Natural killer cell (primary cell): ENCODE results near the gene YIF1A. TPM values are rescaled to one million over a fixed set of nuclear protein-coding genes. Genes with fewer than 3 reads are reported as not detected.

Experiments used
- ATAC-seq, 3 donors: fragments of 150-1000 bp in 2 of 3; fragments of 200-7000 bp in 1 of 3; cut with Tn5 transposase; 1 replicate in 1 of 3; 2 replicates in 2 of 3; pipeline ENCODE4 v1.10.0; 2021; ENCODE audit warnings: mild to moderate bottlenecking in 2 of 3, moderate library complexity in 2 of 3
- DNase-seq, 2 donors: peaks; one replicate each; pipeline versions ENCODE4 v3.0.0 to v3.0.0-alpha.2; 2013 to 2021; ENCODE audit warnings: mixed read lengths in 1 of 2
- H3K27ac ChIP-seq: one replicate; pipeline ENCODE4 v1.5.1; 2013; ENCODE audit warnings: mild to moderate bottlenecking, low read length
- H3K27me3 ChIP-seq: one replicate; pipeline ENCODE4 v1.6.1; 2013; ENCODE audit warnings: low read length; ENCODE audit not compliant: control insufficient read depth, insufficient read depth
- H3K36me3 ChIP-seq: one replicate; pipeline ENCODE4 v1.6.1; 2013; ENCODE audit warnings: low read length; ENCODE audit not compliant: control insufficient read depth, insufficient read depth
- H3K4me1 ChIP-seq: one replicate; pipeline ENCODE4 v1.6.1; 2013; ENCODE audit warnings: low read length; ENCODE audit not compliant: control insufficient read depth, insufficient read depth
- H3K4me3 ChIP-seq: one replicate; pipeline ENCODE4 v1.5.1; 2013; ENCODE audit warnings: low read length
- H3K9me3 ChIP-seq: one replicate; pipeline ENCODE4 v1.6.1; 2013; ENCODE audit warnings: low read length; ENCODE audit not compliant: control insufficient read depth, insufficient read depth
- H3K27ac Mint-ChIP-seq, 2 donors: one replicate each; pipeline ENCODE4 v1.8.0; 2022; ENCODE audit warnings: mild to moderate bottlenecking in 2 of 2, mixed read lengths in 2 of 2, moderate library complexity in 1 of 2
- H3K27me3 Mint-ChIP-seq, 2 donors: one replicate each; pipeline ENCODE4 v1.8.0; 2022; ENCODE audit warnings: low read depth in 2 of 2, mixed read lengths in 2 of 2
- H3K36me3 Mint-ChIP-seq: one replicate; pipeline ENCODE4 v1.8.0; 2022; ENCODE audit warnings: mixed read lengths
- H3K4me1 Mint-ChIP-seq, 2 donors: one replicate each; pipeline ENCODE4 v1.8.0; 2022; ENCODE audit warnings: mixed read lengths in 2 of 2
- H3K4me3 Mint-ChIP-seq: one replicate; pipeline ENCODE4 v1.8.0; 2022; ENCODE audit warnings: mild to moderate bottlenecking, moderate library complexity, mixed read lengths
- H3K9me3 Mint-ChIP-seq, 2 donors: one replicate each; pipeline ENCODE4 v1.8.0; 2022; ENCODE audit warnings: mixed read lengths in 2 of 2
- WGBS: methylation state at CpG from one replicate; pipeline ENCODE4 v1.1.7; 2013; ENCODE audit warnings: missing lambda C conversion rate; ENCODE audit not compliant: insufficient coverage; 5-methylcytosine and 5-hydroxymethylcytosine counted together
- intact Hi-C: fragments of 100-400 bp; cut with micrococcal nuclease; formaldehyde crosslinking; loops from one replicate; pipeline ENCODE4 v1.14.2; 2022
- total RNA-seq, 4 donors: library from RNA; stranded (reverse); fragments of 120-200 nt in 1 of 4; gene quantifications; one replicate each; pipeline versions ENCODE4 v1.2.3 to v1.2.4, GENCODE V29; 2013 to 2022
- TF ChIP-seq, protein P1 (sequence below): fragments of 200-600 bp; IDR thresholded peaks from one replicate; pipeline ENCODE4 v1.8.0; 2022; ENCODE audit warnings: antibody characterized with exemption

YIF1A gene
- total RNA-seq, 3 donors from 2014 or later (not counting 1 experiment from before 2014, with no cell fraction given): 21.9 to 28.5 (median 23.6) TPM

DNA sequence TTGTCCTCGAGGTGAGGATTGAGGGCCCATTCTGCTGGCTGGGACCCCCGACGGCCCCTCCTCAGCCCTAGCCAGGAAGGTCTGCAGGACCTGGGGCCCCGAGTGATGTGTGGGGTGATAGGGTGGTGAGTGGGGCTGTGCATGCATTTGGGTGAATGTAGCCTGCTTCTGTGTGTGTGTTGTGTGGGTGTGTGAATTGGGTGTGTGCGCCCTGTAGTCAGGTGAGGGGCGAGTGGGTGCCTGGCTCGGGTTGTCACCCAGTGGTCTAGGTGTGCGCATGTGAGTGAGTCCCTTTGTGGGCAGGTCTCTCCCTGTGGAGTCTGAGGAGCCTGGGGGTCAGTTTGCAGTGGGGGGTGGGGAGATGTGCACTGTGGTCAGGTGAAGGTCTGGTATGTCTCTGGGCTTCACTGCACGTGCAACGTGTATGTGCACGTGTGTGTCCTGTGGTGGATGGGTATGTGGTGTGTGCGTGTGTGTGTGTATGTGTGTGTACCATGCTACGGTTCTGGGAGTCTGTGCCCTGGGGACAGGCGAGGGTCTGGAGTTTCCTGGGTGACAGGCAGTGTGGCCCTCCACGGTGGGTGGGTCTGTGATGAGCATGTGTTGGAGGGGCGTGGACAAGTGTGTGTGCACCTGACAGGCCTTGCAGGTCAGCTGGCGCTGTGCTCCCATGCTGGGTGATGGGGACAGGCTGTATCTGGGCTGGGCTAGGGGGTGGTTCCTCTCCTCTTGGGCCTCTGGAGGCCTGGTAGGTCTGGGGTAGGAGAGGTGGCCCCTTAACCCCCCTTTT, 3.8 kb upstream of the YIF1A start:
- H3K27ac Mint-ChIP-seq: peak overlapping the region in 1 of 2 donors; percentile 44

DNA sequence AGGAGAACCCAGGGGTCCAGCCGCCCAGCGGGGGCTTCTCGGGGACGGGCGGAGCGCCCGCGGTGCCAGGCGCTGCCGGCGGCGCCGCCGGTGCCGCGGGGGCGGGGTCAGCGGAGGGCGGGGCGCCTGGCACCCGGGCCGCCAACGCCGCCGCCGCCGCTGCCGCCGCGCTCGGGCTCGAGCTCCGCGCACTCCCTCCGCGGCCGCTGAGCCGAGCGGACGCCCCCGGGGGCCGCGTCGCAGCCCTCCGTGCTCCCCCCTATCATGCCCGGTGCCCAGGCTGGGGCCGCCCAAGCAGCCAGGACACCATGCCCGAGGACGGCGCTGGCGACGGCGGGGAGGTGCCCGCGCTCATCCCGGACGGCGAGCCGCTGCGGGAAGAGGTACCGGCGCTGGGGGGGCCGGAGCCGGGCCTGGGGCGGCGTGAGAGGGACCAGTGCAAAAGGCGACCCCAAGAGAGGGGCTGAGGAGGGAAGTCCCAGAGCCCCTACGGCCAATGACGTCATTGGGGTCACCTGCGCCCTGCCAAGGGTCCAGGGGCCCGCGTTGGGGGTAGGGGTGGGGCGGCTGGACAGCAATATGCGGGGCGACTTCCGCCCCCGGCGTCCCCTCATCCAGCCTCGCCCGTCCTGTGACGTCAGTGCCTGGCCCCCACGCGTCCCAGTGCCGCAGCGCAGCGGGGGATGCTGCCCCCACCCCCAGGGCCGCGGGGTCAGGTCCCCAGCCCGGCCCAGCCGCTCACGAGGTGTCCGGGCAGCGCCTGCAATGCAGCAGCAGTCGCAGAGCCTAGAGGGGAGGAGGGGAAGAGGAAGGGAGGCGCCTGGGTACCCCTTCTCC, 3.0 kb upstream of the YIF1A start, which contains the start of gene TMEM151A:
Gene TMEM151A, plus strand, starts transcription at position 189 of the 837 bp plus-strand sequence. Its CDS starts 120 bp downstream, at position 309.
- Mint-ChIP-seq H3K4me3 (peak within 1 kb of the TSS; percentile 96), H3K36me3 (no peaks in the 10 kb centered on the region)
- ATAC-seq: no peak

More for the DNA sequence above, 3.8 kb upstream of the YIF1A start:
- H3K4me3 Mint-ChIP-seq: peak overlapping the region; percentile 6
- Histone ChIP-seq H3K4me1 (peaks cover 31% of the 10 kb centered on the region), H3K27me3 (peaks cover 11% of the 10 kb centered on the region), H3K27ac (no peak overlapping the region), H3K4me3 (no peak overlapping the region), H3K9me3 (no peaks in the 10 kb centered on the region), H3K36me3 (no peaks in the 10 kb centered on the region)
- 62% methylated on average over 17 of the region's 17 CpGs for WGBS
- intact Hi-C loops: no loop called here
- no peak for ATAC-seq
- no peak for DNase-seq
- no peaks in the 10 kb centered on the region for H3K36me3 Mint-ChIP-seq
- H3K4me1 Mint-ChIP-seq: peaks cover 24 to 34% of the 10 kb centered on the region in 2 donors
- peaks cover 28 to 32% of the 10 kb centered on the region in 2 donors for H3K27me3 Mint-ChIP-seq
- TF ChIP-seq, protein P1, sequence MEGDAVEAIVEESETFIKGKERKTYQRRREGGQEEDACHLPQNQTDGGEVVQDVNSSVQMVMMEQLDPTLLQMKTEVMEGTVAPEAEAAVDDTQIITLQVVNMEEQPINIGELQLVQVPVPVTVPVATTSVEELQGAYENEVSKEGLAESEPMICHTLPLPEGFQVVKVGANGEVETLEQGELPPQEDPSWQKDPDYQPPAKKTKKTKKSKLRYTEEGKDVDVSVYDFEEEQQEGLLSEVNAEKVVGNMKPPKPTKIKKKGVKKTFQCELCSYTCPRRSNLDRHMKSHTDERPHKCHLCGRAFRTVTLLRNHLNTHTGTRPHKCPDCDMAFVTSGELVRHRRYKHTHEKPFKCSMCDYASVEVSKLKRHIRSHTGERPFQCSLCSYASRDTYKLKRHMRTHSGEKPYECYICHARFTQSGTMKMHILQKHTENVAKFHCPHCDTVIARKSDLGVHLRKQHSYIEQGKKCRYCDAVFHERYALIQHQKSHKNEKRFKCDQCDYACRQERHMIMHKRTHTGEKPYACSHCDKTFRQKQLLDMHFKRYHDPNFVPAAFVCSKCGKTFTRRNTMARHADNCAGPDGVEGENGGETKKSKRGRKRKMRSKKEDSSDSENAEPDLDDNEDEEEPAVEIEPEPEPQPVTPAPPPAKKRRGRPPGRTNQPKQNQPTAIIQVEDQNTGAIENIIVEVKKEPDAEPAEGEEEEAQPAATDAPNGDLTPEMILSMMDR: no peak
- H3K9me3 Mint-ChIP-seq: no peaks in the 10 kb centered on the region

DNA sequence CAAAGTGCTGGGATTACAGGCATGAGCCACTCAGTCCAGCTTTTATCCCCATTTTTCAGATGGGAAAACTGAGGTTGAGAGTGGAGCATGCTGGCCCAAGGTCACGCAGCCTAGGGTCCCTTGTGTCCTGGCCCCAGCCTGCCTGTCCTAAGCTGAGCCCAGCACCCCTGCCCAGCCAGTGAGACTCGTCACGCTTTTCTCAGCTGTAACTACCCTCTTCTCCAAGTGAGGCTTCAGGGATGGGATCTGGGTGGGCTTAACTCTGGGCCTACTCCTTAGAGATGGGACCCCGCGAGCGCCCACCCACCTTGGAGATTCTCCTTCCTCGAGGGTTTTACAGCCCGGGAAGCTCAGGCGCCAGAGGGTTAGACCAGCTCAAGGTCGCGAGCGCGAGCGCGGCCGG, 2.4 kb upstream of the YIF1A start:
- H3K27me3 ChIP-seq: peaks cover 11% of the 10 kb centered on the region
- H3K9me3 ChIP-seq: no peaks in the 10 kb centered on the region
- no peak overlapping the region for H3K4me3 ChIP-seq
- ATAC-seq (no peak), DNase-seq (no peak)
- TF ChIP-seq, protein P1: no peak
- H3K4me1 ChIP-seq: peaks cover 37% of the 10 kb centered on the region
- intact Hi-C loops: no loop called here
- Mint-ChIP-seq H3K27me3 (peaks cover 28 to 31% of the 10 kb centered on the region in 2 donors), H3K9me3 (no peaks in the 10 kb centered on the region), H3K4me3 (peak overlapping the region; percentile 96), H3K36me3 (no peaks in the 10 kb centered on the region), H3K27ac (no peak overlapping the region), H3K4me1 (peaks cover 24 to 43% of the 10 kb centered on the region in 2 donors)
- WGBS: 22% methylated on average over 16 of the region's 16 CpGs
- H3K27ac ChIP-seq: no peak overlapping the region
- H3K36me3 ChIP-seq: no peaks in the 10 kb centered on the region

More for the DNA sequence above, 3.0 kb upstream of the YIF1A start, which contains the start of gene TMEM151A:
- Histone ChIP-seq H3K36me3 (no peaks in the 10 kb centered on the region), H3K4me1 (peaks cover 37% of the 10 kb centered on the region), H3K27ac (no peak within 1 kb of the TSS), H3K9me3 (no peaks in the 10 kb centered on the region), H3K4me3 (no peak within 1 kb of the TSS), H3K27me3 (peaks cover 11% of the 10 kb centered on the region)
- peaks cover 24 to 40% of the 10 kb centered on the region in 2 donors for H3K4me1 Mint-ChIP-seq
- DNase-seq: peak in 1 of 2 donors; percentile 64
- peak within 1 kb of the TSS in 1 of 2 donors; percentile 44 for H3K27ac Mint-ChIP-seq
- H3K9me3 Mint-ChIP-seq: no peaks in the 10 kb centered on the region
- 2% methylated on average over 95 of the region's 95 CpGs for WGBS
- TF ChIP-seq, protein P1: no peak
- intact Hi-C loops: no loop called here
- H3K27me3 Mint-ChIP-seq: peaks cover 28 to 32% of the 10 kb centered on the region in 2 donors
